B cell (primary cell): ENCODE measurements around the gene PTPRN2.
"Not testable (repeated sequence)": the region's sequence is repeated elsewhere in the genome, so short reads cannot be mapped to it uniquely, and the experiment has no call there.

Source experiments
- EZH2 ChIP-seq: IDR thresholded peaks from 2 replicates; pipeline ENCODE4 v1.6.1; 2012; ENCODE audit warnings: borderline replicate concordance, low read depth, mild to moderate bottlenecking, moderate library complexity, low read length; ENCODE audit not compliant: insufficient read depth, poor library complexity, severe bottlenecking
- TF ChIP-seq, protein P1 (sequence below): fragments of 200-600 bp; IDR thresholded peaks from one replicate; pipeline ENCODE4 v1.8.0; 2022; ENCODE audit warnings: antibody characterized with exemption, mild to moderate bottlenecking

DNA sequence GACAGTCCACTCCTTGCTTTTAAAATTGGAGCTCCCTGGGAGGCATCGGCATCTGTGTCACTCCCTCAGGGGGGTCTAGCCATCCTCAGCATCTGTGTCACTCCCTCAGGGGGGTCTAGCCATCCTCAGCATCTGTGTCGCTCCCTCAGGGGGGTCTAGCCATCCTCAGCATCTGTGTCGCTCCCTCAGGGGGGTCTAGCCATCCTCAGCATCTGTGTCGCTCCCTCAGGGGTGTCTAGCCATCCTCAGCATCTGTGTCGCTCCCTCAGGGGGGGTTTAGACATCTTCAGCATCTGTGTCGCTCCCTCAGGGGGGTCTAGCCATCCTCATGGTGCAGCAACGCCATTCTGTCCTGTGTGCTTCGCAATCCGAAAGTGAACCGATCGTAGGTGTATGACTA, 651.9 kb downstream of the PTPRN2 start:
- TF ChIP-seq, protein P1, sequence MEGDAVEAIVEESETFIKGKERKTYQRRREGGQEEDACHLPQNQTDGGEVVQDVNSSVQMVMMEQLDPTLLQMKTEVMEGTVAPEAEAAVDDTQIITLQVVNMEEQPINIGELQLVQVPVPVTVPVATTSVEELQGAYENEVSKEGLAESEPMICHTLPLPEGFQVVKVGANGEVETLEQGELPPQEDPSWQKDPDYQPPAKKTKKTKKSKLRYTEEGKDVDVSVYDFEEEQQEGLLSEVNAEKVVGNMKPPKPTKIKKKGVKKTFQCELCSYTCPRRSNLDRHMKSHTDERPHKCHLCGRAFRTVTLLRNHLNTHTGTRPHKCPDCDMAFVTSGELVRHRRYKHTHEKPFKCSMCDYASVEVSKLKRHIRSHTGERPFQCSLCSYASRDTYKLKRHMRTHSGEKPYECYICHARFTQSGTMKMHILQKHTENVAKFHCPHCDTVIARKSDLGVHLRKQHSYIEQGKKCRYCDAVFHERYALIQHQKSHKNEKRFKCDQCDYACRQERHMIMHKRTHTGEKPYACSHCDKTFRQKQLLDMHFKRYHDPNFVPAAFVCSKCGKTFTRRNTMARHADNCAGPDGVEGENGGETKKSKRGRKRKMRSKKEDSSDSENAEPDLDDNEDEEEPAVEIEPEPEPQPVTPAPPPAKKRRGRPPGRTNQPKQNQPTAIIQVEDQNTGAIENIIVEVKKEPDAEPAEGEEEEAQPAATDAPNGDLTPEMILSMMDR, result not testable (repeated sequence)
- not testable (repeated sequence) for TF ChIP-seq EZH2
